HG03457 (cell line): ENCODE results near the gene ALLC.

ENCODE experiments used
- ATAC-seq: cut with Tn5 transposase; IDR thresholded peaks from one replicate; pipeline ENCODE4 v1.9.1; 2021; ENCODE audit warnings: moderate number of reproducible peaks; ENCODE audit not compliant: unreplicated experiment

Gene ALLC

GRCh38 chr2:3742743-3743508 lies 84.9 kb downstream of the ALLC start:
- ATAC-seq, result no peak

GRCh38 chr2:3743951-3744555 lies 86.1 kb downstream of the ALLC start:
- no peak for ATAC-seq

GRCh38 chr2:3745920-3746319 lies 87.9 kb downstream of the ALLC start:
- no peak for ATAC-seq

- ATAC-seq, result no peak
These were observed 89.1 kb downstream of the ALLC start for GRCh38 chr2:3747032-3747654.

- no peak for ATAC-seq
These were observed 89.8 kb downstream of the ALLC start for GRCh38 chr2:3747826-3748225.

- ATAC-seq, result no peak
These were observed 91.2 kb downstream of the ALLC start for GRCh38 chr2:3749201-3749600.

GRCh38 chr2:3751251-3751650 lies 93.3 kb downstream of the ALLC start:
- no peak for ATAC-seq

GRCh38 chr2:3751806-3752205 lies 93.8 kb downstream of the ALLC start:
- no peak for ATAC-seq
